Measurements from ENCODE around the gene INSR. TPM values are rescaled to one million over a fixed set of nuclear protein-coding genes. Genes with fewer than 3 reads are reported as not detected.

The INSR gene
- total and polyA plus RNA-seq, 8 donors = 14.0 to 22.8 (median 18.2) TPM

DNA sequence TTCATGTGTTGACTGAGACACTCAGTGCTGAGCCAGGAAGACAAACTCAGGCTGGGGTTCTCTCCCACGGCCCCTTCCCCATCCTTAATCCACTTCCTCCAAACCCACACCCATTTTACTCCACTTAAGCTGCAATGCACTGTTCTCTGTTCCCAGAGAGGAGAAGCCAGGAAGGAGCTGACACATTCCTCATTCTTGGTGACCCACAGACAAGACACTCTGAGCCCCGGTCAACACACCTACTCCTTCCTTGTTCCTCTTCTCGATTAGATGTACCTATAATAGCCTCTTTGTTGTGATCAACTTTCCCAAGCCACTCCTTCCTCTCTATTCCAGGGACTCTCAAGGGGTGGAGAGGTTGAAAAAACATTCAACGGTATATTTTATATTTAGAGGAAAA, 47.1 kb downstream of the INSR start:
- no peak for DNase-seq
- peaks cover 0 to 6% of the 10 kb centered on the region in 2 donors for H3K9me3 ChIP-seq
- no peak overlapping the region for H3K4me3 ChIP-seq
- no peak for TF ChIP-seq CTCF (IDR thresholded peaks at IDR 0.05)
- intact Hi-C loops (cut with DNase I) = no loop called here
- no peaks in the 10 kb centered on the region for H3K27me3 ChIP-seq
- no peaks in the 10 kb centered on the region for H3K36me3 ChIP-seq
- H3K4me1 ChIP-seq = no peaks in the 10 kb centered on the region
- H3K27ac ChIP-seq = no peak overlapping the region
- ATAC-seq = peak; percentile 13

DNA sequence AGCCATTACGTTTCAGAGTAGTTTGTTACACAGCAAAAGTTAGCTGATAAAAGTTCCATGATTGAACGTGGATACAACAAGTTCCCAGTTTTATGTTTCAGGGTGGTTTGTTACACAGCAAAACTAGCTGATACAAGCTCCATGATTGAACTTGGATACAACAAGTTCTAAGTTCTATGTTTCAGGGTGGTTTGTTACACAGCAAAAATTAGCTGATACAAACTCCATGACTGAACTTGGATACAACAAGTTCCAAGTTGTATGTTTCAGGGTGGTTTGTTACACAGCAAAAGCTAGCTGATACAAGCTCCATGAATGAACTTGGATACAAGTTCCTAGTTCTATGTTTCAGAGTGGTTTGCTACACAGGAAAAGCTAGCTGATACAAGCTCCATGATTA, 47.6 kb downstream of the INSR start:
- Histone ChIP-seq H3K36me3 (no peaks in the 10 kb centered on the region), H3K4me1 (no peaks in the 10 kb centered on the region), H3K27me3 (no peaks in the 10 kb centered on the region), H3K9me3 (peaks cover 0 to 6% of the 10 kb centered on the region in 2 donors), H3K4me3 (no peak overlapping the region), H3K27ac (no peak overlapping the region)
- DNase-seq (no peak), ATAC-seq (no peak)
- intact Hi-C loops (cut with DNase I) = no loop called here
- no peak for TF ChIP-seq CTCF (IDR thresholded peaks at IDR 0.05)

GRCh38 chr19:7242601-7243258, 51.5 kb downstream of the INSR start:
- no peak for DNase-seq
- no peaks in the 10 kb centered on the region for H3K4me1 ChIP-seq
- peak; percentile 24 for ATAC-seq
- no peaks in the 10 kb centered on the region for H3K36me3 ChIP-seq
- H3K9me3 ChIP-seq = peaks cover 0 to 6% of the 10 kb centered on the region in 2 donors
- peak overlapping the region; percentile 33 to 56 for H3K27ac ChIP-seq
- TF ChIP-seq CTCF (IDR thresholded peaks at IDR 0.05) = no peak
- no peak overlapping the region for H3K4me3 ChIP-seq
- intact Hi-C loops (cut with DNase I) = no loop called here
- no peaks in the 10 kb centered on the region for H3K27me3 ChIP-seq

DNA sequence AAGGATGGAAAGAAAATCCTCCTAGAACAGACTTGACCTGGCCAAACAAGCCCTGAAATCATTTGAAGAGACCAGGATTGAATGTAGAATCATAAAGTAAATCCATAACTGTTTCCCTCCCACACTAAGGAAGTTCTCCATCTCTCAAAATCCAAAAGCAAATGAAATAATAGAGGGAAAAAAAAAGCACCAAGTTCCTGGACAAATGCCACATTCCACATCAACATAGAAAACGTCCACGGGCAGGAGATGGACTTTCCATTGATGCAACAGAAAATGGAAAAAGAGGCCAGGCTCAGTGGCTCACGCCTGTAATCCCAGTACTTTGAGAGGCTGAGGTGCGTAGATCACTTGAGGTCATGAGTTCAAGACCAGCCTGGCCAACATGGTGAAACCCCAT, 56.2 kb downstream of the INSR start:
- H3K36me3 ChIP-seq = no peaks in the 10 kb centered on the region
- H3K27ac ChIP-seq = no peak overlapping the region
- no peaks in the 10 kb centered on the region for H3K27me3 ChIP-seq
- TF ChIP-seq CTCF (IDR thresholded peaks at IDR 0.05) = no peak
- DNase-seq = no peak
- H3K4me1 ChIP-seq = no peaks in the 10 kb centered on the region
- H3K4me3 ChIP-seq = no peak overlapping the region
- intact Hi-C loops (cut with DNase I) = no loop called here
- no peak for ATAC-seq
- no peaks in the 10 kb centered on the region for H3K9me3 ChIP-seq

GRCh38 chr19:7236153-7236552, 58.1 kb downstream of the INSR start:
- no peaks in the 10 kb centered on the region for H3K4me1 ChIP-seq
- no peaks in the 10 kb centered on the region for H3K27me3 ChIP-seq
- ATAC-seq (no peak), DNase-seq (no peak)
- no peak for TF ChIP-seq CTCF (IDR thresholded peaks at IDR 0.05)
- intact Hi-C loops (cut with DNase I) = no loop called here
- H3K4me3 ChIP-seq = no peak overlapping the region
- no peaks in the 10 kb centered on the region for H3K9me3 ChIP-seq
- no peak overlapping the region for H3K27ac ChIP-seq
- H3K36me3 ChIP-seq = no peaks in the 10 kb centered on the region

All from left lung (tissue), 10 donors.